Muscle layer of colon (tissue), 2 donors: ENCODE data around the gene SOX5.

ENCODE experiments used
- H3K27ac ChIP-seq: one replicate; pipeline ENCODE4 v1.7.0; 2013; ENCODE audit warnings: low read depth, mild to moderate bottlenecking, low read length, moderate library complexity
- H3K27me3 ChIP-seq, 2 donors: one replicate each; pipeline ENCODE4 v1.7.0; 2013; ENCODE audit warnings: low read length in 2 of 2, mild to moderate bottlenecking in 2 of 2; ENCODE audit not compliant: insufficient read depth in 2 of 2, control insufficient read depth in 1 of 2
- H3K36me3 ChIP-seq: one replicate; pipeline ENCODE4 v1.7.0; 2013; ENCODE audit warnings: mild to moderate bottlenecking, low read length; ENCODE audit not compliant: insufficient read depth
- H3K4me1 ChIP-seq: one replicate; pipeline ENCODE4 v1.7.0; 2013; ENCODE audit warnings: mild to moderate bottlenecking, low read length; ENCODE audit not compliant: insufficient read depth
- H3K4me3 ChIP-seq, 2 donors: one replicate each; pipeline ENCODE4 v1.7.0; 2013; ENCODE audit warnings: low read length in 2 of 2, low read depth in 1 of 2, mild to moderate bottlenecking in 1 of 2, moderate library complexity in 1 of 2
- H3K9ac ChIP-seq: one replicate; pipeline ENCODE4 v1.7.0; 2013; ENCODE audit warnings: low read length
- H3K9me3 ChIP-seq: one replicate; pipeline ENCODE4 v1.7.0; 2013; ENCODE audit warnings: mild to moderate bottlenecking, low read length
- donor health status: abdominal sarcoma.
- donor health status: Adenocarcinoma of cecum.

Gene SOX5

GRCh38 chr12:23795494-23795893, 154.0 kb downstream of the SOX5 start:
- H3K4me1 ChIP-seq, result no peaks in the 10 kb centered on the region
- H3K36me3 ChIP-seq, result no peaks in the 10 kb centered on the region
- no peak overlapping the region for H3K9ac ChIP-seq
- no peaks in the 10 kb centered on the region for H3K9me3 ChIP-seq
- no peak overlapping the region for H3K27ac ChIP-seq
- H3K4me3 ChIP-seq, result no peak overlapping the region
- H3K27me3 ChIP-seq, result no peaks in the 10 kb centered on the region

DNA sequence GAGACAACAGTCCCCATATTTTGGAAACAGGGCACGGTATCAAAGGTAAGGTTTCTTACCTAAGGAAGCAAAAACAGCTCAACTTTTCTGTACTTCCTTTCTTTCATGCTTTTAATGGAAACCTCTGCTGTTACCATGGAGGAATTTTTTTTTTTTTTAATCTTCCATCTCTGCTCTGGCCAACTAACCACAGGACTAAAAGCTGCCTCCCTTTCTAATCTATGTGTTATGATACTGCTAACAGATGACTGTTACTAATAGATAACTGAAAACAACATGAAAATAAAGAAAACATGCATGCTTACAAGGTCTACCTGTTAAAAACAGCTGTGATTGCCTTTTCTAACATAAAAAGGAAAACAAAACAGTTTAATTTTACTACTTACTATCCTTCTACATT, 168.4 kb downstream of the SOX5 start:
- H3K4me3 ChIP-seq, result no peak overlapping the region
- no peak overlapping the region for H3K27ac ChIP-seq
- no peaks in the 10 kb centered on the region for H3K9me3 ChIP-seq
- no peaks in the 10 kb centered on the region for H3K27me3 ChIP-seq
- no peaks in the 10 kb centered on the region for H3K4me1 ChIP-seq
- H3K36me3 ChIP-seq, result no peaks in the 10 kb centered on the region
- no peak overlapping the region for H3K9ac ChIP-seq

DNA sequence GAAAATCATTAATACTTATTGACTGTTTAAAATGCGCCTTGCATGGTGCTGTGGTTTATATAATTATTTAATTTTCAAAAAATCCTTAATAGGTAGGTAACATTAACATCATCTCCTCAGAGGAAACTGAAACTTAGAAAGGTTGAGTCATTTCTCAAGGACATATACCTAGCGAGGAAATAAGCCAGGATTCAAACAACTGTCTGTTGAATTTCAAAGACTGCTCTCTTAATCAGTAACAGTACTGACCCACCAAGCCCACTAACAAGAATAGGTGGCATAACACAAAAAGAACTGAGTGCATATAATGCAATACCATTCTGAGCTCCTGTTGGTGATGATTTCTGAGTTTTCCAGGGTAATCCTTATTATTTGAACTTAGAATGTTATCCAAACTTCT, 174.3 kb downstream of the SOX5 start:
- H3K4me1 ChIP-seq, result no peaks in the 10 kb centered on the region
- no peak overlapping the region for H3K4me3 ChIP-seq

DNA sequence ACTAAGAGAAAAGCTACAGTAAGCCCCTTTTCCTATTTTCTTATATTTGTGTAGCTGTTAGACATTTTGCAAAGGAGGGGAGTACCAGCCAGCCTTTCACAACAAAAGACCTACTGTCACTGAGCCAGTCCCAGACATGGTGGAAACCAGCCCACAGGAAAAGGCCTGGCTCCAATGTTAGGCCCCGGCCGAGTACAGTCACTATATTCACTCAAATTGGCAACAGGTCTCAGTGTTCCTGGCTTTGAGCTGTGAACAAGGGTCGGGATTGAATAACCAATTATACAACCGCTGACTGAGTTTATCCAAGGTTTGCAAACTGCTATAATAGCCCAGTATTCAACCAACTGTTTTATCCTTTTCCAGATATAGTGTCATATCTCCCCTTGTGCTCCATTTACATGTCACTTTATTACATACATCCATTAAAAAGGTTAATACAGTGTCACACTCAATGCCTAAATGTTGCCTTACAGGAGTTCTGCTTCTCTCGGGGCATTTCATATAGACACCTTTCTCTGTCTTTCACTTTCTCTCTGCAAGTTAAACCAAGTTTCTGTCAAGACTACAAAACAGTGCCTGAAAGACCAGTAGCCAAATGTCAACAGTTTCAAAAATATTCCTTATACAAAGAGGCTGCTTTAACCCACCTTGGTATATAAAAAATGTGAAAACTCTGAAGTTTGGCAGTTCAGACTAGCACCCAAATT, 178.1 kb downstream of the SOX5 start:
- Histone ChIP-seq H3K4me3 (no peak overlapping the region), H3K27ac (no peak overlapping the region), H3K27me3 (no peaks in the 10 kb centered on the region), H3K9ac (no peak overlapping the region), H3K9me3 (no peaks in the 10 kb centered on the region), H3K4me1 (no peaks in the 10 kb centered on the region), H3K36me3 (no peaks in the 10 kb centered on the region)

More for the DNA sequence above, 174.3 kb downstream of the SOX5 start:
- H3K27ac ChIP-seq, result no peak overlapping the region
- H3K9me3 ChIP-seq, result no peaks in the 10 kb centered on the region
- H3K9ac ChIP-seq, result no peak overlapping the region
- no peaks in the 10 kb centered on the region for H3K36me3 ChIP-seq
- no peaks in the 10 kb centered on the region for H3K27me3 ChIP-seq

- Histone ChIP-seq H3K36me3 (no peaks in the 10 kb centered on the region), H3K27me3 (no peaks in the 10 kb centered on the region), H3K4me3 (no peak overlapping the region), H3K9me3 (no peaks in the 10 kb centered on the region), H3K4me1 (no peaks in the 10 kb centered on the region), H3K27ac (no peak overlapping the region), H3K9ac (no peak overlapping the region)
Measured at GRCh38 chr12:23770202-23770938, 179.1 kb downstream of the SOX5 start.

DNA sequence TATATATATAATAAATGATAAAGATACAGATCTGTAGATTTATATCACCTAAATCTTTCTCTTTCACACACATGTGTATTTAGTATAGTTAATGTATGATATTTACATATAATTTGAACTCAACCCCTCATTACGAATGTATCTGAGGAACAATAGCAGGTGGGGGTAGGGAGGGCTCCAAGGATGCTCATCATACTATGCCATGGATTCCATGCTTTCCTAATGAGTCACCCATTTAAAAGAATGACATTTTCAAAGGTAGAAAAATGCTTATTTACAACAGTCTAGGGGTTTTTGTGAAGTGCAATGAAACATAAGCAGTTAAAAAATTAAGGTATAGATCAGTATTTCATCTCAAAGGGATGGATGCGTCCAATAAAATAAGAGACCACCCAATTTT, 181.6 kb downstream of the SOX5 start:
- Histone ChIP-seq H3K4me3 (no peak overlapping the region), H3K36me3 (no peaks in the 10 kb centered on the region), H3K4me1 (no peaks in the 10 kb centered on the region), H3K9ac (no peak overlapping the region), H3K27me3 (no peaks in the 10 kb centered on the region), H3K27ac (no peak overlapping the region), H3K9me3 (no peaks in the 10 kb centered on the region)

- no peaks in the 10 kb centered on the region for H3K27me3 ChIP-seq
- no peak overlapping the region for H3K27ac ChIP-seq
- no peak overlapping the region for H3K9ac ChIP-seq
- H3K4me3 ChIP-seq, result no peak overlapping the region
- no peaks in the 10 kb centered on the region for H3K36me3 ChIP-seq
- no peaks in the 10 kb centered on the region for H3K9me3 ChIP-seq
- peaks cover 3% of the 10 kb centered on the region for H3K4me1 ChIP-seq
Measured at GRCh38 chr12:23763724-23764123, 185.7 kb downstream of the SOX5 start.

- no peak overlapping the region for H3K27ac ChIP-seq
- no peak overlapping the region for H3K4me3 ChIP-seq
- no peak overlapping the region for H3K9ac ChIP-seq
- no peaks in the 10 kb centered on the region for H3K36me3 ChIP-seq
- peaks cover 8% of the 10 kb centered on the region for H3K4me1 ChIP-seq
- no peaks in the 10 kb centered on the region for H3K27me3 ChIP-seq
- H3K9me3 ChIP-seq, result no peaks in the 10 kb centered on the region
Measured at GRCh38 chr12:23760495-23760894, 189.0 kb downstream of the SOX5 start.

- Histone ChIP-seq H3K9ac (no peak overlapping the region), H3K4me1 (peaks cover 8% of the 10 kb centered on the region), H3K27me3 (no peaks in the 10 kb centered on the region), H3K27ac (no peak overlapping the region), H3K9me3 (no peaks in the 10 kb centered on the region), H3K36me3 (no peaks in the 10 kb centered on the region), H3K4me3 (no peak overlapping the region)
Measured at GRCh38 chr12:23758608-23759007, 190.9 kb downstream of the SOX5 start.

GRCh38 chr12:23757541-23757962, 191.9 kb downstream of the SOX5 start:
- Histone ChIP-seq H3K27me3 (no peaks in the 10 kb centered on the region), H3K9ac (no peak overlapping the region), H3K4me1 (peaks cover 8% of the 10 kb centered on the region), H3K36me3 (no peaks in the 10 kb centered on the region), H3K4me3 (no peak overlapping the region), H3K9me3 (no peaks in the 10 kb centered on the region), H3K27ac (no peak overlapping the region)

GRCh38 chr12:23756416-23756815, 193.1 kb downstream of the SOX5 start:
- H3K4me1 ChIP-seq, result peaks cover 8% of the 10 kb centered on the region
- H3K36me3 ChIP-seq, result no peaks in the 10 kb centered on the region
- H3K27me3 ChIP-seq, result no peaks in the 10 kb centered on the region
- no peak overlapping the region for H3K4me3 ChIP-seq
- no peaks in the 10 kb centered on the region for H3K9me3 ChIP-seq
- no peak overlapping the region for H3K9ac ChIP-seq
- no peak overlapping the region for H3K27ac ChIP-seq
